HEK293 (cell line): ENCODE results near the gene GNB3.
A peak's percentile ranks its signal among the peaks of the same experiment; 100 is the strongest.

Experiments
- BCL6B ChIP-seq: fragments of 450-650 bp; formaldehyde crosslinking; IDR thresholded peaks from 2 replicates; pipeline ENCODE4 v1.5.1; 2017; ENCODE audit warnings: missing biosample characterization, missing genetic modification characterization
- EGR2 ChIP-seq: fragments of 450-650 bp; formaldehyde crosslinking; IDR thresholded peaks from 2 replicates; pipeline ENCODE4 v1.5.1; 2016; ENCODE audit warnings: low read depth, missing biosample characterization, missing genetic modification characterization
- GLIS2 ChIP-seq: fragments of 450-650 bp; formaldehyde crosslinking; IDR thresholded peaks from 2 replicates; pipeline ENCODE4 v1.5.1; 2016; ENCODE audit warnings: missing biosample characterization, missing genetic modification characterization
- KLF16 ChIP-seq: fragments of 450-650 bp; formaldehyde crosslinking; IDR thresholded peaks from 2 replicates; pipeline ENCODE4 v1.5.1; 2017; ENCODE audit warnings: missing biosample characterization, missing genetic modification characterization
- KLF7 ChIP-seq: fragments of 450-650 bp; formaldehyde crosslinking; IDR thresholded peaks from 2 replicates; pipeline ENCODE4 v1.5.1; 2016; ENCODE audit warnings: missing biosample characterization, missing genetic modification characterization, borderline replicate concordance
- PATZ1 ChIP-seq: fragments of 450-650 bp; formaldehyde crosslinking; IDR thresholded peaks from 2 replicates; pipeline ENCODE4 v1.5.1; 2016; ENCODE audit warnings: missing biosample characterization, missing genetic modification characterization
- ZBTB20 ChIP-seq: fragments of 450-650 bp; formaldehyde crosslinking; IDR thresholded peaks from 2 replicates; pipeline ENCODE4 v1.5.1; 2016; ENCODE audit warnings: missing biosample characterization, missing genetic modification characterization
- ZBTB21 ChIP-seq: fragments of 450-650 bp; formaldehyde crosslinking; IDR thresholded peaks from 2 replicates; pipeline ENCODE4 v1.5.1; 2017; ENCODE audit warnings: missing biosample characterization, missing genetic modification characterization
- ZBTB8A ChIP-seq: fragments of 450-650 bp; formaldehyde crosslinking; IDR thresholded peaks from 2 replicates; pipeline ENCODE4 v1.5.1; 2016; ENCODE audit warnings: missing biosample characterization, missing genetic modification characterization
- ZEB2 ChIP-seq: fragments of 450-650 bp; formaldehyde crosslinking; IDR thresholded peaks from 2 replicates; pipeline ENCODE4 v1.5.1; 2016; ENCODE audit warnings: missing biosample characterization, missing genetic modification characterization
- ZNF114 ChIP-seq: fragments of 450-650 bp; formaldehyde crosslinking; IDR thresholded peaks from 2 replicates; pipeline ENCODE4 v1.5.0; 2017; ENCODE audit warnings: missing biosample characterization, missing genetic modification characterization
- ZNF16 ChIP-seq: fragments of 450-650 bp; formaldehyde crosslinking; IDR thresholded peaks from 2 replicates; pipeline ENCODE4 v1.5.1; 2016; ENCODE audit warnings: low read depth, missing biosample characterization, missing genetic modification characterization
- ZNF24 ChIP-seq: fragments of 450-650 bp; formaldehyde crosslinking; IDR thresholded peaks from 2 replicates; pipeline ENCODE4 v1.5.1; 2016; ENCODE audit warnings: missing biosample characterization, missing genetic modification characterization
- ZNF335 ChIP-seq: fragments of 450-650 bp; formaldehyde crosslinking; conservative IDR thresholded peaks from 2 replicates; pipeline ENCODE4 v1.5.1; 2016; ENCODE audit warnings: missing biosample characterization, missing genetic modification characterization
- ZNF341 ChIP-seq: fragments of 450-650 bp; formaldehyde crosslinking; IDR thresholded peaks from 2 replicates; pipeline ENCODE4; 2016; ENCODE audit warnings: low read depth, missing biosample characterization, missing genetic modification characterization
- ZNF416 ChIP-seq: fragments of 450-650 bp; formaldehyde crosslinking; IDR thresholded peaks from 2 replicates; pipeline ENCODE4 v1.5.1; 2016; ENCODE audit warnings: missing biosample characterization, missing genetic modification characterization
- ZNF501 ChIP-seq: fragments of 450-650 bp; formaldehyde crosslinking; IDR thresholded peaks from 2 replicates; pipeline ENCODE4 v1.5.1; 2016; ENCODE audit warnings: missing biosample characterization, missing genetic modification characterization
- ZNF518A ChIP-seq: fragments of 450-650 bp; formaldehyde crosslinking; conservative IDR thresholded peaks from 2 replicates; pipeline ENCODE4 v1.5.1; 2016; ENCODE audit warnings: low read depth, missing biosample characterization, missing genetic modification characterization
- ZNF549 ChIP-seq: fragments of 450-650 bp; IDR thresholded peaks from 2 replicates; pipeline ENCODE4 v1.5.1; 2018; ENCODE audit warnings: missing biosample characterization, missing genetic modification characterization, mild to moderate bottlenecking, inconsistent platforms, moderate library complexity
- ZNF560 ChIP-seq: fragments of 450-650 bp; formaldehyde crosslinking; IDR thresholded peaks from 2 replicates; pipeline ENCODE4 v1.5.1; 2017; ENCODE audit warnings: missing biosample characterization, missing genetic modification characterization, borderline replicate concordance
- ZNF585B ChIP-seq: fragments of 450-650 bp; formaldehyde crosslinking; IDR thresholded peaks from 2 replicates; pipeline ENCODE4 v1.5.1; 2016; ENCODE audit warnings: missing biosample characterization, missing genetic modification characterization
- ZNF610 ChIP-seq: fragments of 450-650 bp; formaldehyde crosslinking; IDR thresholded peaks from 2 replicates; pipeline ENCODE4 v1.5.1; 2016; ENCODE audit warnings: missing biosample characterization, missing genetic modification characterization, borderline replicate concordance
- ZNF677 ChIP-seq: fragments of 450-650 bp; IDR thresholded peaks from 2 replicates; pipeline ENCODE4 v1.5.0; 2018; ENCODE audit warnings: missing biosample characterization, mild to moderate bottlenecking, missing genetic modification characterization, moderate library complexity
- ZNF776 ChIP-seq: fragments of 450-650 bp; formaldehyde crosslinking; IDR thresholded peaks from 2 replicates; pipeline ENCODE4 v1.5.0; 2017; ENCODE audit warnings: missing biosample characterization, missing genetic modification characterization, borderline replicate concordance
- ZNF785 ChIP-seq: fragments of 450-650 bp; formaldehyde crosslinking; IDR thresholded peaks from 2 replicates; pipeline ENCODE4 v1.5.1; 2016; ENCODE audit warnings: missing biosample characterization, missing genetic modification characterization
- ZSCAN16 ChIP-seq: fragments of 450-650 bp; formaldehyde crosslinking; IDR thresholded peaks from 2 replicates; pipeline ENCODE4 v1.5.1; 2016; ENCODE audit warnings: missing biosample characterization, missing genetic modification characterization
- ZSCAN23 ChIP-seq: fragments of 450-650 bp; formaldehyde crosslinking; IDR thresholded peaks from 2 replicates; pipeline ENCODE4 v1.5.1; 2016; ENCODE audit warnings: missing biosample characterization, missing genetic modification characterization
- ZSCAN30 ChIP-seq: fragments of 450-650 bp; IDR thresholded peaks from 2 replicates; pipeline ENCODE4 v1.5.1; 2018; ENCODE audit warnings: missing biosample characterization, mild to moderate bottlenecking, missing genetic modification characterization, moderate library complexity
- ZXDB ChIP-seq: fragments of 450-650 bp; formaldehyde crosslinking; IDR thresholded peaks from 2 replicates; pipeline ENCODE4 v1.5.1; 2016; ENCODE audit warnings: missing biosample characterization, missing genetic modification characterization
- TF ChIP-seq, protein P1 (sequence below): fragments of 450-650 bp; formaldehyde crosslinking; optimal IDR thresholded peaks from 2 replicates; pipeline ENCODE3; 2016; ENCODE audit warnings: missing biosample characterization, mild to moderate bottlenecking, missing genetic modification characterization

The GNB3 gene

DNA sequence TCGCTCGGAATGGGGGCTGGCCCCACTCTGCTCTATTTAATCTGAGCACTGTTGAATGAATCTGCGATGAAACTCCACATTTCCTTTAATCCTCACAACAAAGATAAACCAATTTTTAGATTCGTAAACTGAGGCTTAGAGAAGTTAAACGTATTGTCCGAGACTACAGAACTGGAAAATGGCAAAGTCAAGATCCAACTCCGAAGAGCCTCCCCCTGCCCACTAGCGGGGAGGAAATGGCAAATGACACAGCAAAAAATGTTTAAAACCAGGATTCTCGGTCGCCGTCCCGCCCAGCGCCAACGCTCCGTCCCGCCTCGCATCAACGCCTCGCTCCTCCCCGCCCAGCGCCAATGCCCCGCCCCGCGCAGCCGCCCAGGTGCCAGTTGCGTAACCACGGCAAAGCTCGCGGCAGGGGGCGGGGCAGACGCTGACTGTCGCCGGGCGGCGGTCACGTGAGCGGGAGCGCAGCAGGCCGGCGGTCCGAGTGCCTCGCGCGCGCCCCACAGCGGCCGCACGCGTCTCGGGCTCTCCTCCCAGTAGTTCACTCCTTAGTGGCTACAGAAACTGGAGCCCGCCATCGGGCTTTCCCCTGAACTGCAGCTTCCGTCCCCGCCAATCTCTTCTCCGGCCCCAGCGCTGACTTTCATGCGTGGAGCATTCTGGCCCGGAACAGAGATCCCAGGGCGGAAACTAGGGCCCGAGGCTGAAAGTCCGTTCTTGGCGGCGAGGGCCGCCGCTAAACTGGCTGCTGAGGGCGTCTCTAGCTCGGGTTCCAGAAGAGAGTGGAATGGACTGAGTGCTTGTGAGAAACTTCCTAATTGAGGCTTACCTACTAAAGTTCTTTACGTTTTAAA lies 50.3 kb downstream of the GNB3 start (continued):
- TF ChIP-seq, protein P1, sequence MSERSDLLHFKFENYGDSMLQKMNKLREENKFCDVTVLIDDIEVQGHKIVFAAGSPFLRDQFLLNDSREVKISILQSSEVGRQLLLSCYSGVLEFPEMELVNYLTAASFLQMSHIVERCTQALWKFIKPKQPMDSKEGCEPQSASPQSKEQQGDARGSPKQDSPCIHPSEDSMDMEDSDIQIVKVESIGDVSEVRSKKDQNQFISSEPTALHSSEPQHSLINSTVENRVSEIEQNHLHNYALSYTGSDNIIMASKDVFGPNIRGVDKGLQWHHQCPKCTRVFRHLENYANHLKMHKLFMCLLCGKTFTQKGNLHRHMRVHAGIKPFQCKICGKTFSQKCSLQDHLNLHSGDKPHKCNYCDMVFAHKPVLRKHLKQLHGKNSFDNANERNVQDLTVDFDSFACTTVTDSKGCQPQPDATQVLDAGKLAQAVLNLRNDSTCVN (tag by site-specific recombination), result peak; percentile 86
- peak; percentile 52; the same call in 1 of the 2 replicates for TF ChIP-seq ZNF335 (tag by site-specific recombination)
- no peak; the same call in 1 of the 2 replicates for TF ChIP-seq ZBTB21 (tag by site-specific recombination)
- peak; percentile 76 for TF ChIP-seq PATZ1 (tag by site-specific recombination)
- 0 out of 2 replicates have a peak, but pooled peaks have one; percentile 10 for TF ChIP-seq ZNF518A (tag by site-specific recombination)
- TF ChIP-seq ZEB2, result peak; percentile 92
- TF ChIP-seq ZNF677 (tag by site-specific recombination), result no peak
- TF ChIP-seq ZNF501, result peak; percentile 48; the same call in 1 of the 2 replicates
- no peak for TF ChIP-seq ZNF549 (tag by site-specific recombination)
- no peak for TF ChIP-seq ZNF610 (tag by site-specific recombination)
- no peak for TF ChIP-seq ZSCAN16
- peak; percentile 62 for TF ChIP-seq ZNF341
- no peak for TF ChIP-seq ZSCAN23 (tag by site-specific recombination)
- TF ChIP-seq ZNF416 (tag by site-specific recombination), result no peak
- no peak for TF ChIP-seq ZNF114
- peak; percentile 91 for TF ChIP-seq EGR2 (tag by site-specific recombination)
- TF ChIP-seq ZBTB20 (tag by site-specific recombination), result peak; percentile 52; the same call in 1 of the 2 replicates
- peak; percentile 57; the same call in 1 of the 2 replicates for TF ChIP-seq KLF16 (tag by site-specific recombination)
- TF ChIP-seq ZXDB (tag by site-specific recombination), result peak; percentile 38; the same call in 1 of the 2 replicates
- TF ChIP-seq GLIS2 (tag by site-specific recombination), result peak; percentile 24; the same call in 1 of the 2 replicates
- no peak for TF ChIP-seq ZNF776 (tag by site-specific recombination)
- TF ChIP-seq ZNF24, result peak; percentile 51; the same call in 1 of the 2 replicates
- no peak for TF ChIP-seq ZNF785 (tag by site-specific recombination)
- no peak for TF ChIP-seq ZNF560 (tag by site-specific recombination)
- peak; percentile 92 for TF ChIP-seq ZSCAN30 (tag by site-specific recombination)
- peak; percentile 95 for TF ChIP-seq ZBTB8A (tag by site-specific recombination)
- TF ChIP-seq ZNF16 (tag by site-specific recombination), result no peak
- TF ChIP-seq ZNF585B (tag by site-specific recombination), result no peak
- TF ChIP-seq BCL6B (tag by site-specific recombination), result no peak
- TF ChIP-seq KLF7 (tag by site-specific recombination), result peak; percentile 78; the same call in 1 of the 2 replicates
